Pancreas (tissue), 10 donors: ENCODE measurements around the gene SYNJ1. TPM values are rescaled to one million over a fixed set of nuclear protein-coding genes. Genes with fewer than 3 reads are reported as not detected.
"Not testable (repeated sequence)": the region's sequence is repeated elsewhere in the genome, so short reads cannot be mapped to it uniquely, and the experiment has no call there.

Source experiments
- ATAC-seq, 4 donors: fragments of 200-7000 bp; cut with Tn5 transposase; one replicate each; pipeline versions ENCODE4 v1.8.0 to v1.9.1; 2020; ENCODE audit warnings: mild to moderate bottlenecking in 4 of 4, moderate library complexity in 4 of 4
- DNase-seq, 6 donors: peaks; one replicate each; pipeline ENCODE4 v3.0.0-alpha.2; 2020
- FAIRE-seq: peaks from 2 replicates; lab custom pipeline; 2012; peaks lifted over from hg19 to GRCh38; lab: Jason Lieb, UNC
- H3K27ac ChIP-seq, 4 donors: fragments of 200-600 bp; sonication (generic); 1 replicate in 3 of 4; 2 replicates in 1 of 4; pipeline versions ENCODE4 v1.5.0 to v1.8.0; 2020
- H3K27me3 ChIP-seq, 4 donors: fragments of 200-600 bp; one replicate each; pipeline ENCODE4 v1.8.0; 2021
- H3K36me3 ChIP-seq, 3 donors: fragments of 200-600 bp; sonication (generic) in 1 of 3; one replicate each; pipeline versions ENCODE4 v1.5.0 to v1.8.0; 2020 to 2021
- H3K4me1 ChIP-seq, 3 donors: fragments of 200-600 bp; one replicate each; pipeline ENCODE4 v1.8.0; 2021
- H3K4me3 ChIP-seq, 4 donors: fragments of 200-600 bp; sonication (generic) in 2 of 4; one replicate each; pipeline versions ENCODE4 v1.5.0 to v1.8.0; 2020 to 2021
- H3K9me3 ChIP-seq, 4 donors: fragments of 200-600 bp; one replicate each; pipeline ENCODE4 v1.8.0; 2021
- WGBS, 2 donors: extraction: QIAGEN DNeasy Blood & Tissue Kit; methylation state at CpG; one replicate each; pipeline ENCODE4 v1.1.7; 2013; 5-methylcytosine and 5-hydroxymethylcytosine counted together
- intact Hi-C, 3 donors: fragments of 100-400 bp; cut with DNase I; formaldehyde crosslinking; loops; one replicate each; pipeline versions ENCODE4 v1.11.1 to v1.14.2; 2022
- polyA plus RNA-seq, 2 donors: library from polyadenylated mRNA; stranded (reverse); fragments of 200-250 nt; gene quantifications; one replicate each; pipeline ENCODE4 v1.2.3, GENCODE V29; 2013
- total RNA-seq, 6 donors: library from RNA; stranded (reverse); fragmentation: NEBNext Ultra II Directional in 4 of 6; extraction: Animal tissue kit (Norgen Biotek cat#: 25700) in 4 of 6; gene quantifications; one replicate each; pipeline versions ENCODE4 v1.2.1 to v1.2.4, GENCODE V29; 2021 to 2023
- TF ChIP-seq, protein P1 (sequence below), 4 donors: fragments of 200-600 bp; sonication (generic) in 3 of 4; IDR thresholded peaks; one replicate each; pipeline versions ENCODE4 v1.5.0 to v1.8.0; 2021; ENCODE audit warnings: antibody characterized with exemption in 4 of 4
- donor health status: healthy with polysubstance abuse.
- donor health status: DM: no; HTN: no; CAD: no; lungs with moderate emphysema.
- donor health status: DM: no; HTN: no; CAD: no.
- donor health status: control.
- donor health status: control.
- donor health status: Bipolar disorder and iron deficiency.
- donor health status: DM: yes; HTN: yes; CAD: no.
- donor health status: DM: no; HTN: no; CAD: no.
- donor health status: DM: no; HTN: no; CAD: no.
- donor health status: DM: yes; HTN: yes; CAD: no.

Gene SYNJ1, protein sequence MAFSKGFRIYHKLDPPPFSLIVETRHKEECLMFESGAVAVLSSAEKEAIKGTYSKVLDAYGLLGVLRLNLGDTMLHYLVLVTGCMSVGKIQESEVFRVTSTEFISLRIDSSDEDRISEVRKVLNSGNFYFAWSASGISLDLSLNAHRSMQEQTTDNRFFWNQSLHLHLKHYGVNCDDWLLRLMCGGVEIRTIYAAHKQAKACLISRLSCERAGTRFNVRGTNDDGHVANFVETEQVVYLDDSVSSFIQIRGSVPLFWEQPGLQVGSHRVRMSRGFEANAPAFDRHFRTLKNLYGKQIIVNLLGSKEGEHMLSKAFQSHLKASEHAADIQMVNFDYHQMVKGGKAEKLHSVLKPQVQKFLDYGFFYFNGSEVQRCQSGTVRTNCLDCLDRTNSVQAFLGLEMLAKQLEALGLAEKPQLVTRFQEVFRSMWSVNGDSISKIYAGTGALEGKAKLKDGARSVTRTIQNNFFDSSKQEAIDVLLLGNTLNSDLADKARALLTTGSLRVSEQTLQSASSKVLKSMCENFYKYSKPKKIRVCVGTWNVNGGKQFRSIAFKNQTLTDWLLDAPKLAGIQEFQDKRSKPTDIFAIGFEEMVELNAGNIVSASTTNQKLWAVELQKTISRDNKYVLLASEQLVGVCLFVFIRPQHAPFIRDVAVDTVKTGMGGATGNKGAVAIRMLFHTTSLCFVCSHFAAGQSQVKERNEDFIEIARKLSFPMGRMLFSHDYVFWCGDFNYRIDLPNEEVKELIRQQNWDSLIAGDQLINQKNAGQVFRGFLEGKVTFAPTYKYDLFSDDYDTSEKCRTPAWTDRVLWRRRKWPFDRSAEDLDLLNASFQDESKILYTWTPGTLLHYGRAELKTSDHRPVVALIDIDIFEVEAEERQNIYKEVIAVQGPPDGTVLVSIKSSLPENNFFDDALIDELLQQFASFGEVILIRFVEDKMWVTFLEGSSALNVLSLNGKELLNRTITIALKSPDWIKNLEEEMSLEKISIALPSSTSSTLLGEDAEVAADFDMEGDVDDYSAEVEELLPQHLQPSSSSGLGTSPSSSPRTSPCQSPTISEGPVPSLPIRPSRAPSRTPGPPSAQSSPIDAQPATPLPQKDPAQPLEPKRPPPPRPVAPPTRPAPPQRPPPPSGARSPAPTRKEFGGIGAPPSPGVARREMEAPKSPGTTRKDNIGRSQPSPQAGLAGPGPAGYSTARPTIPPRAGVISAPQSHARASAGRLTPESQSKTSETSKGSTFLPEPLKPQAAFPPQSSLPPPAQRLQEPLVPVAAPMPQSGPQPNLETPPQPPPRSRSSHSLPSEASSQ (N-terminal part only)
- total RNA-seq: 1 to 10 TPM; 4.3 to 9.9 (median 4.9) TPM
- polyA plus RNA-seq: 1 to 10 TPM; 3.5 to 6.1 TPM

DNA sequence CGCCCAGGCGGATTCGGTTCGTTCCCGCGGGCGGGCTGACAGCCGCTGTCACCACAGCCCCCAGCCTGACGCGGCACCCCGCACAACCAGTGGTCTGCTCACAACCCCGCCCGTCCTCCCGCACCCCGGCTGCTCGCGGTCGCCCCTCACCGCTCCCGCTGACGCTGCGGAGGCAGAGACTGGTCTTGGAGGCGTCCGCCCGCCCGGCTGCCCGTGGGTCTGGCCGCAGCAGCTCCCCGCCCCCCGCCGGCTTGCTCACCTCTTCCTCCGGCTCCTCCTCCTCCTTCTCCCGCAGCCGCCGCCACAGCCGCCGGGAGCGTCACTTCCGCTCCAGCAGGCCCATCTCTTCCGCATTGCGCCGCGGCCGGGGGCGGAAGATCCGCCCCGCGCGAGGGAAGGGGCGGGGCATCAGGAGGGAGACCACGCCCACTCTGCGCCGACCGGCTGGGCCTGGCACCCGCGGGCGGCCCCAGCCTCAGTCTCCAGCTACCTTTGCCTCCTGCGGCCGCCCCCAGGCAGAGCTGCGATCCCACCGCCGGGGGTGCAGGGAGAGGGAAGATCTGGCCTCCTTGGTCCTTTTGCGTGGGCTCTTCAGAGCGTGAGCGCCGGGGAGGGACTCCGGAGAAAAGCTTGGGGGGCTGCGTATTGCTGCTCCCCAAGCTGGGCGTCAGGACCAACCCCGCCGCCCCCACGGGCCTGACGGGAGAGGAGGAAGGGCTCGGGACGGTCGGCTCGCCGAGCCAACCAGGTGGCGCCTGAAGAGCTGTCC is at the start of gene SYNJ1:
Gene SYNJ1, minus strand, starts transcription at position 327 of the 769 bp plus-strand sequence. CDS start 1,118 bp downstream, outside the sequence.
- no peak for FAIRE-seq

DNA sequence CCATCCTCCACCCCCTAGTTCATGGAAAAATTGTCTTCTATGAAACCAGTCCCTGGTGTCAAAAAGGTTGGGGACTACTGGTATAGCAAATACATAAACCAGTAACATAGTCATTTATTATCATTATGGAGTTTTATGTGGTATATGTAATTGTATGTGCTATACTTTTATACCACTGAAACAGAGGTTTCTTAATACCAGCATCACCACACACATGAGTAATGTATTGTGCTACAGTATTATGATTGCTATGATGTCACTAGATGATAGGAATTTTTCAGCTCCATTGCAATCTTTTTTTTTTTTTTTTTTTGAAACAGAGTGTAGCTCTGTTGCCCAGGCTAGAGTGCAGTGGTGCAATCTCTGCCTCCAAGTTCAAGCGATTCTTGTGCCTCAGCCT is 49.5 kb upstream of the SYNJ1 start:
- no peaks in the 10 kb centered on the region for H3K9me3 ChIP-seq
- intact Hi-C loops: loop anchor here in 1 of 3 donors (10.0 kb wide), 1 partner anchor 48 kb away; no protein-coding TSS in a partner anchor
- peaks cover 0 to 6% (median 3%) of the 10 kb centered on the region in 3 donors for H3K4me1 ChIP-seq
- ATAC-seq (no peak), DNase-seq (no peak), FAIRE-seq (no peak)
- TF ChIP-seq, protein P1, sequence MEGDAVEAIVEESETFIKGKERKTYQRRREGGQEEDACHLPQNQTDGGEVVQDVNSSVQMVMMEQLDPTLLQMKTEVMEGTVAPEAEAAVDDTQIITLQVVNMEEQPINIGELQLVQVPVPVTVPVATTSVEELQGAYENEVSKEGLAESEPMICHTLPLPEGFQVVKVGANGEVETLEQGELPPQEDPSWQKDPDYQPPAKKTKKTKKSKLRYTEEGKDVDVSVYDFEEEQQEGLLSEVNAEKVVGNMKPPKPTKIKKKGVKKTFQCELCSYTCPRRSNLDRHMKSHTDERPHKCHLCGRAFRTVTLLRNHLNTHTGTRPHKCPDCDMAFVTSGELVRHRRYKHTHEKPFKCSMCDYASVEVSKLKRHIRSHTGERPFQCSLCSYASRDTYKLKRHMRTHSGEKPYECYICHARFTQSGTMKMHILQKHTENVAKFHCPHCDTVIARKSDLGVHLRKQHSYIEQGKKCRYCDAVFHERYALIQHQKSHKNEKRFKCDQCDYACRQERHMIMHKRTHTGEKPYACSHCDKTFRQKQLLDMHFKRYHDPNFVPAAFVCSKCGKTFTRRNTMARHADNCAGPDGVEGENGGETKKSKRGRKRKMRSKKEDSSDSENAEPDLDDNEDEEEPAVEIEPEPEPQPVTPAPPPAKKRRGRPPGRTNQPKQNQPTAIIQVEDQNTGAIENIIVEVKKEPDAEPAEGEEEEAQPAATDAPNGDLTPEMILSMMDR (IDR thresholded peaks at IDR 0.05): no peak
- H3K27me3 ChIP-seq: no peaks in the 10 kb centered on the region
- WGBS, 2 donors: 74 to 76% methylated on average over 1 of the region's 1 CpG
- H3K27ac ChIP-seq: no peak overlapping the region
- no peak overlapping the region for H3K4me3 ChIP-seq
- no peaks in the 10 kb centered on the region for H3K36me3 ChIP-seq

More for the DNA sequence above, at the start of gene SYNJ1:
- H3K27ac ChIP-seq: peak within 1 kb of the TSS; percentile 90 to 94 (median 93)
- peak within 1 kb of the TSS; percentile 67 to 99 (median 80) for H3K4me3 ChIP-seq
- TF ChIP-seq, protein P1 (IDR thresholded peaks at IDR 0.05): no peak
- intact Hi-C loops: no loop called here
- WGBS, 2 donors: 1% methylated on average over 61 to 79 of the region's 79 CpGs
- peaks cover 0 to 13% (median 10%) of the 10 kb centered on the region in 3 donors for H3K4me1 ChIP-seq
- H3K27me3 ChIP-seq: no peaks in the 10 kb centered on the region
- no peaks in the 10 kb centered on the region for H3K36me3 ChIP-seq
- peak; percentile 96 to 98 (median 97) for ATAC-seq
- H3K9me3 ChIP-seq: no peaks in the 10 kb centered on the region
- DNase-seq: peak; percentile 95 to 98 (median 96)

DNA sequence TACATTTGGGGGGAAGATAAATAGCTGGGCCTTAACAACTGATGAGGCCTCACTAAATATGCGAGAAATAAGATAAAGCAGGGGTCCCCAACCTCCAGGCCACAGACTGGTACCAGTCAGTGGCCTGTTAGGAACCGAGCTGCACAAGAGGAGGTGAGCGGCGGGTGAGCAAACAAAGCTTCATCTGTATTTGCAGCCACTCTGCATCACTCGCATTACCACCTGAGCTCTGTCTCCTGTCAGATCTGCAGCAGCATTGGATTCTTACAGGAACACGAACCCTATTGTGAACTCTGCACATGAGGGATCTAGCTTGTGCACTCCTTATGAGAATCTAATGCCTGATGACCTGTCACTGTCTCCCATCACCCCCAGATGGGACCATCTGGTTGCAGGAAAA is 48.9 kb upstream of the SYNJ1 start:
- Histone ChIP-seq H3K9me3 (no peaks in the 10 kb centered on the region), H3K36me3 (no peaks in the 10 kb centered on the region), H3K27ac (no peak overlapping the region), H3K27me3 (no peaks in the 10 kb centered on the region), H3K4me3 (no peak overlapping the region), H3K4me1 (peaks cover 0 to 6% (median 3%) of the 10 kb centered on the region in 3 donors)
- FAIRE-seq: no peak
- TF ChIP-seq, protein P1 (IDR thresholded peaks at IDR 0.05): no peak
- intact Hi-C loops: loop anchor here in 1 of 3 donors (10.0 kb wide), 1 partner anchor 48 kb away; no protein-coding TSS in a partner anchor
- DNase-seq: no peak
- 92 to 93% methylated on average over 6 of the region's 6 CpGs for WGBS, 2 donors
- ATAC-seq: no peak

DNA sequence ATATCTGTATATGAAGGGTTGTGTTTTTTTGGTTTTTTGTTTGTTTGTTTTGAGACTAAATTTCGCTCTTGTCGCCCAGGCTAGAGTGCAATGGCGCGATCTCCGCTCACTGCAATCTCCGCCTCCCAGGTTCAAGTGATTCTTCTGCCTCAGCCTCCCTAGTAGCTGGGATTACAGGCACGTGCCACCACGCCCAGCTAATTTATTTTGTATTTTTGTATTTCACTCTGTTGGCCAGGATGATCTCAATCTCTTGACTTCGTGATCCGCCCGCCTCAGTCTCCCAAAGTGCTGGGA is 45.2 kb upstream of the SYNJ1 start:
- not testable (repeated sequence) for FAIRE-seq, H3K27me3 ChIP-seq, ATAC-seq, H3K36me3 ChIP-seq, DNase-seq, H3K9me3 ChIP-seq, H3K27ac ChIP-seq
- Histone ChIP-seq H3K4me1 (peaks cover 3 to 25% (median 22%) of the 10 kb centered on the region in 3 donors), H3K4me3 (peak overlapping the region in 2 of 4 donors; percentile 74 to 82)
- intact Hi-C loops: loop anchor here in 1 of 3 donors (10.0 kb wide), 1 partner anchor 52 kb away; no protein-coding TSS in a partner anchor
- 92% methylated on average over 11 of the region's 11 CpGs for WGBS, 2 donors
